Stimulated activated CD4-positive, alpha-beta T cell treated with anti-CD3 and anti-CD28 coated beads, Interleukin-12 subunit alpha, Interleukin-12 subunit beta, amount 100 ng/mL, for 48 hours (primary cell): ENCODE results near the gene ORAI3.
A peak's percentile ranks its signal among the peaks of the same experiment; 100 is the strongest.

Source experiments
- DNase-seq, 3 donors: peaks; one replicate each; pipeline ENCODE4 v3.0.0-alpha.2; 2020; ENCODE audit warnings: low read depth in 2 of 3, low spot score in 1 of 3

Gene ORAI3

DNA sequence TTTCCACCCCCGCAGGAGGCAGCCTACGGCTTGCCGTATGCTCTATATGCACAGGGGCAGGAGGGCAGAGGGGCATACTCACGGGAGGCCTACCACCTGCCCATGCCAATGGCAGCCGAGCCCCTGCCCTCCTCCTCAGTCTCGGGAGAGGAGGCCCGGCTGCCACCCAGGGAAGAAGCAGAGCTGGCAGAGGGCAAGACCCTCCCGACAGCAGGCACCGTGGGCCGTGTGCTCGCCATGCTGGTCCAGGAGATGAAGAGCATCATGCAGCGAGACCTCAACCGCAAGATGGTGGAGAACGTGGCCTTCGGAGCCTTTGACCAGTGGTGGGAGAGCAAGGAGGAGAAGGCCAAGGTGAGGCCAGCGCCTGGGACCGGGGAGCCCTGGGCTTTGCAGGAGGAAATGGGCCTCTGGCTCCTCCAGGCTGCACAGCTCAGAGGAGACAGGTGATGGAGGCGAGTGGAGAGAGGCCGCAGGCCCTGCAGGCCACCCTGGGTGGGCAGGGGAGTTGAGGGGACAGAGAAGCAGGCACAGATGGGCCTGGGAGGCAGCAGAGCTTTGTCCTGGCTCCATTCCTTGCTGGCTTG, 17.3 kb downstream of the ORAI3 start:
- no peak for DNase-seq

GRCh38 chr16:30967795-30968194, 18.9 kb downstream of the ORAI3 start:
- no peak for DNase-seq

DNA sequence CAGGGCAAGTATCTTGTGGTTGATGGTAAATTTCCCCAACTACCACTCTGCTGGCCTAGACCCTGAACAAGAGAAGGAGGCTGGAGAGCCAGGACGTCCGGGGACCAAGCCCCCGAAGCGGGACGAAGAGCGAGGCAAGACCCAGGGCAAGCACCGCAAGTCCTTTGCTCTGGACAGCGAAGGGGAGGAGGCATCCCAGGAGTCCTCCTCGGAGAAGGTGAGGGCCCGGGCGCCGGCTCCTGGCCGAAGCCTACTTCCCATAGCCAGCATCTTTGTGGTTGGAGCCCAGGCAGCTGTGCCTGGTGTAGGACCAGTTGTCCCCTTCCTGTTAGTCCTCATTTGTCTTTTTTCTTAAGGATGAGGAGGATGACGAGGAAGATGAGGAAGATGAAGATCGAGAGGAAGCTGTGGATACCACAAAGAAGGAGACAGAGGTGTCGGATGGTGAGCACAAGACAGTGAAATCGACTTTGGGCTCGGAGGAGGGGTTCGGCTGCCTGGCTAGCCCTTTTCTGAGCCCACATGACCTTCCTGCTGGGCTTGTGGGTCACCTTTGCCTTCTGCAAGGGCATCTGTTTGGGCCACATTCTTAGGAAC, 20.5 kb downstream of the ORAI3 start:
- DNase-seq = no peak

DNA sequence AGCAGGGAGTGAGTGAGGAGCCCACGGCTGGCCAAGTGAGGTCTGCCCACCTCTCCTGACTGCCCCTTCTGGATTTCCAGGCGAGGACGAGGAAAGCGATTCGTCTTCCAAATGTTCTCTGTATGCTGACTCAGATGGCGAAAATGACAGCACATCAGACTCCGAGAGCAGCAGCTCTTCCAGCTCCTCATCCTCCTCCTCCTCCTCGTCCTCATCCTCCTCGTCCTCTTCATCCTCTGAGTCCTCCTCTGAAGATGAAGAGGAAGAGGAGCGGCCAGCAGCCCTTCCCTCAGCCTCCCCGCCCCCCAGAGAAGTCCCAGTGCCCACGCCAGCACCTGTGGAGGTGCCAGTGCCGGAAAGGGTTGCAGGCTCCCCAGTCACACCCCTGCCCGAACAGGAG, 22.4 kb downstream of the ORAI3 start:
- DNase-seq = no peak

DNA sequence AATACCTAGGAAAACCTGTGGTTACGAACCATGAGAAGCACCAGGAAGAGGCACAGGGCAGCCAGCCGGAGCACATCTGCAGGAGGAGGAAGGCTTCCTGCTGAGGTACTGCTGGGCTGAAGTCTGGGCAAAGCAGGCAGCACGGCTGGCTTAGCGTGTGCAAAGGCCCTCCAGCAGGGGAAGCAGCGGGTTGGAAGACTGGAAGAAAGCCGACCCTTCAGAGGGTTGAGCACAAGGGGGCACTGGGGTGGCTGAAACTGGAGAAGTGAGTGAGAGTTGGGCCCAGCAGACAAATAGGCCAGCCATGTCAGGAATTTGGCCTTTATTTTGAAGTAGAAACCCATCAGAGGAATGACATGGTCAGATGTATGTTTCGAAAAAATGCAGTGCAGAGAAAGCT, 24.0 kb downstream of the ORAI3 start:
- DNase-seq = no peak

- DNase-seq = no peak
Measured at GRCh38 chr16:30974348-30974747, 25.5 kb downstream of the ORAI3 start.

GRCh38 chr16:30976486-30976885, 27.6 kb downstream of the ORAI3 start:
- DNase-seq = no peak

DNA sequence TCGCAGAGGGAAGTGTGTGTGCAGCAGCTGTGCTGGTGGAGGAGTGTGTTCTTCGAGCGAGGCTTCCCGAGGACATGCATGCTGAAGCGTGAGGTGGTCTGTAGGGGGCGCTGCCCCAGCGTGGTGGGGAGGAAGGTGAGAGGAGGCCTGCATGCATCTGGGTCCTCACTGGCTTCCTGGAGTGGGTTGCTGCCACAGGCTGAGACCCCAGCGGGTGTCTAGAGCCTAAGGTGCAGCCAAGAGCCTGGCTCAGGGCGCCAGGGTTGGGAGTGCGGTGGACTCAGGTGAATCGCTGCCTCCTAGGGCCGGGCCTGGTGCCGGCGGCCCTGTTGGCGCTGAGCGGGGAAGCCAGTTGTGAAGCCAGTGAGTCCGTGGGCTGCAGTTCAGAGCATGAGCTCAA, 28.6 kb downstream of the ORAI3 start:
- no peak for DNase-seq

GRCh38 chr16:30979170-30980022, 30.5 kb downstream of the ORAI3 start:
- DNase-seq = no peak

DNA sequence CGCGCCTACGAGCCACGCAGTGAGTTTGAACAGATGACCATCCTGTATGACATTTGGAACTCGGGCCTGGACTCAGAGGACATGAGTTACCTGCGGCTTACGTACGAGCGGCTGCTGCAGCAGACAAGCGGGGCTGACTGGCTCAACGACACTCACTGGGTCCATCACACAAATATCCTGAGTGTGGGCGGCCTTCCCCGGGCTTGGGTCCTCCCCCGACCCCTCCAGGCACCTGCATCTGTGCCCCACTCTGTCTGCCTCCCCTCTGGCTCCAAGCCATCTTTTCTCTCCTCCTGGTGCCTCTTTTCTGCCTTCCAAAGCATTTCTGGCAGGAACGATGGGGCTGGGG, 31.1 kb downstream of the ORAI3 start:
- no peak for DNase-seq

DNA sequence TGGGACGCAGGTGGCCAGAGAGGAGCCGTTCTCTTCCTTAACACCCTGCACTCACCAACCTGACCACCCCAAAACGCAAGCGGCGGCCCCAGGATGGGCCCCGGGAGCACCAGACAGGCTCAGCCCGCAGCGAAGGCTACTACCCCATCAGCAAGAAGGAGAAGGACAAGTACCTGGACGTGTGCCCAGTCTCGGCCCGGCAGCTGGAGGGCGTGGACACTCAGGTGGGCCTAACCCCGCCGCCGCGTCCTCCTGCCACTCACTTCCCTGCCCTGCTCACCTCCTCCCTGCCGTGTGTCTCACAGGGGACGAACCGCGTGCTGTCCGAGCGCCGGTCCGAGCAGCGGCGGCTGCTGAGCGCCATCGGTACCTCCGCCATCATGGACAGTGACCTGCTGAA, 31.6 kb downstream of the ORAI3 start:
- no peak for DNase-seq

DNA sequence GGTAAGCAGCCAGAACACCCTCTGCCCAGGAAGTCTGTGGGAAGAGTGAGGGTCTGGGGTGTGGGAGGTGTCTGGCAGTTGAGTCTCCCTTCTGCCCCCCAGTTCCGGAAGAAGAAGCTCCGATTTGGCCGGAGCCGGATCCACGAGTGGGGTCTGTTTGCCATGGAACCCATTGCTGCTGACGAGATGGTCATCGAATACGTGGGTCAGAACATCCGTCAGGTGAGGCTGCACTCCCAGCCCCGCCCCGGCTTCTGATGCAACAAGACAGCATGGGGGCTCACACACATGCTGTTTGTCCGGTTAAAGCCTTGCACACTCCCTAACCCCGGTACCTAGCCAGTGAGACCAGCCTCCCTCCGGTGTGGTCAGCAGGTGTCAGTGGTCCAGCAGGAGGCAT, 32.1 kb downstream of the ORAI3 start:
- no peak for DNase-seq

GRCh38 chr16:30982548-30983288, 33.9 kb downstream of the ORAI3 start:
- no peak for DNase-seq

GRCh38 chr16:30983289-30983889, 34.5 kb downstream of the ORAI3 start:
- no peak for DNase-seq

DNA sequence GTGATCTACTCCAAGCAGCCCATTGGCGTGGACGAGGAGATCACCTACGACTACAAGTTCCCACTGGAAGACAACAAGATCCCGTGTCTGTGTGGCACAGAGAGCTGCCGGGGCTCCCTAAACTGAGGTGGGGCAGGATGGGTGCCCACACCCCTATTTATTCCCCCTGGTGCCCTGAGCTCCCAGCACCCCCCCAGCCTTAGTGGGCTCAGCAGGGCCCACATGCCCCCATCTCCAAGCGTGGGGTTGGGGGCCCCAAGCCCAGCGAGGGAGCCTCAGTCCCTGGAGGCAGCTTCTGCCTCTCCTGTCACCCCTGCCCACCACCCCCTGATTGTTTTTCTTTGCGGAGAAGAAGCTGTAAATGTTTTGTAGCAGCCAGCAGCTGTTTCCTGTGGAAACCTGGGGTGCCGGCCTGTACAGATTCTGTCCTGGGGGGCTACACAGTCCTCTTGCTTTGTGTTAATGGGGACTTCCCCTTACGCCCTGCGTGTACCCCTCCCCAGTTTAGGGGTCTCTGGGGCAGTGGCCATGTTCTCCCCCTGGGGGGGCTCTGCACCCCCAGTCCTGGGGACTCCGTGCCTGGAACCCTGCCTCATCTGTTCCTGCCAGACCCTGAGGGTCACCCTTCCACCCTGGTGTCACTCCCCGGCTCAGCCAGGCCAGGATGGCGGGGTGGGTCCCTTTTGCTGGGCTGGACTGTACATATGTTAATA, 35.2 kb downstream of the ORAI3 start:
- no peak for DNase-seq

DNA sequence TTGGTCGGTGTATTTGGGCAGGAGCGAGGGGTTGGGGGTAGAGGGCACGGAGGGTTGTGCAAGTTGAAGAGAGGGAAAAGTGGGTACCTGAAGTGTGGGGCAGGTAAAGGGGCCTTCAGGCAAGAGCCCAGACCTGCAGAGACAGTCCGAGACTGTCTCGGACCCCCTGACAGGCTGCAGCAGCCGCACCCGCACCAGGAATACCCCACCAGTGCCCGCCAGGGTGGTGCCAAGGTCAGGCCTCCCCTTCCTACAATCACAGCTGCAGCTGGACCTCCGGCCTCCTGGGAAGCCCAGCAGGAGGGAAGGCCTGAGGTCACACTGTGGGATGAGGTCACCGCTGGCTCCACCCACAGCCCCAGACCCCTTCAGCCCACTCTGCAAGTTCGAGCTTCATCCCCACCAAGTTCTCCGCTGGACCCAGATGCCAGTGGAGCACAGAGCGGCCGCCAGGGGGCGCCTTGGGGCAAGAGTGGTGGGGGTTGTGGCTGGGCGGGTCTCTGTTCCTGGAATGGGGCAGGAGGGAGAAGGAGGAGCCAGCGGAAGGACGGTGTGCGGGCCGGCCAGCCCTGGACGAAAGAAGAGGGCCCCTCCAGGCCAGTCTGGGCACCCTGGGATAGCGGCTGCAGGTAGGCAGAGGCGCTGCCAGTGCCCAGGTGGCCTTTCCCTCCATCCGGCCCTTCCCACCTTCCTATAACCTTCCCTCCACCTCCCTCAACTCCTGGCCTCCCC, 36.0 kb downstream of the ORAI3 start, which contains the start of gene HSD3B7:
Gene HSD3B7 (plus strand): TSS at position 539 of the 732 bp plus-strand sequence. CDS start 452 bp downstream, outside the sequence.
- DNase-seq = peak; percentile 66 to 85 (median 78)

DNA sequence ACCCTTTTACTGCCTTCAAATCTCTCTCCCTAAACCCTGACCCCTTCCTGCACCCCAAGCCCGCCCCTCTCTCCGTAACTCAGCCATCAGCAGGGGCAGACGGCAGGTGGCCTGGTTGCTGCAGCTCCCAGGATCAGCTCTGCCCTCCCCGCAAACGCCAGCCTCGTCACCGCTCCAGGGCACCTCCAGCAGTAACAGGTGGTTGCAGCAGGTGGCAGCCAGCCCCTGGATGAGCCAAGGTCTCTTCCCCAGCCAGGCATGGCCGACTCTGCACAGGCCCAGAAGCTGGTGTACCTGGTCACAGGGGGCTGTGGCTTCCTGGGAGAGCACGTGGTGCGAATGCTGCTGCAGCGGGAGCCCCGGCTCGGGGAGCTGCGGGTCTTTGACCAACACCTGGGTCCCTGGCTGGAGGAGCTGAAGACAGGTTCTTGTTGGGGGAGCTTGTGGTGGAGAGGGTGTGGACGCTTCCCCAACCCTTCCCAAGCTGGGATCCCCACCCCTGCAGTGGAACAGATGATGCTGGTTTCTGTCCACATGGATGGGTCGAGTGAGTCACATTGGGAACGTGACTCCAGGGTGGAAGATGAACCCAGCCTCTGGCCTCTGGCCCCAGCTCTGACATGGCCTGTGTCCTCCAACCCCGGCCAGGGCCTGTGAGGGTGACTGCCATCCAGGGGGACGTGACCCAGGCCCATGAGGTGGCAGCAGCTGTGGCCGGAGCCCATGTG, 36.7 kb downstream of the ORAI3 start:
- no peak for DNase-seq

GRCh38 chr16:30986129-30986991, 37.5 kb downstream of the ORAI3 start:
- DNase-seq = no peak
